Stimulated activated CD8-positive, alpha-beta memory T cell treated with anti-CD3 and anti-CD28 coated beads, Interleukin-12 subunit alpha, Interleukin-12 subunit beta, amount 100 ng/mL, for 1 hour (primary cell): ENCODE results near the gene TOLLIP.

Experiments
- DNase-seq: peaks from one replicate; pipeline ENCODE4 v3.0.0-alpha.2; 2020; ENCODE audit warnings: low read depth

TOLLIP gene

DNA sequence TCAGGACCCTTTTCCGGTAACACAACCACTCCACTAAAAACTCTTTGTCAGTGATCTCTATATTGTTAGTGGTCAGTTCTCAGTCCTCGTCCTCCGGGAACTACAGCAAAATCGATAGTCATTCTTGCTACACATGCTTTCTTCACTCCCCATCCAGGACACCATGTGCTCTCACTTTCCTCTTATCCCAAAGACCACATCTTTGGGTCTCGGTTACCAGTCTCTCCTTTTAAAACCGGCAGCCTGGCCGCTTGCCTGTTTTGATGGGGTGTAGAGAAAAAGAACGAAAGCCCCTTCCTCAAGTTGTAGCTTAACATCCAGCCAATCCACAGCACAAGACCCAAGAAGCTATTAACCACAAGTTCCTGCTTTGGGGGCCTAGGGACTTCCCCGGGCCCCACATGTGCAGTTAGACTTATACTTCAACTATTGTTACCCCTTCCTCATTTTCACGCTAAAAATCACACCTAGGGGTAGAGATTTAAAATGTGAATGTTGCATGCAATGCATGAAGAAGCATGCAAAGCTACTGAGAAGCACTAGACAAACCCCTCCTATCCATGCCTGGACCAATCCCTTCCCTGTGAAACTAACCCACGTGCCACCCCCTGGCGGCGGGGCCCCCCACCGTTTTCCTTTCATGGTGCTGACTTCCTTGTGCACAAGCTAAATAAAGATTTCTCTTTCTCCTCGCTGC is 1.5 kb upstream of the TOLLIP start:
- DNase-seq = peak; percentile 30

DNA sequence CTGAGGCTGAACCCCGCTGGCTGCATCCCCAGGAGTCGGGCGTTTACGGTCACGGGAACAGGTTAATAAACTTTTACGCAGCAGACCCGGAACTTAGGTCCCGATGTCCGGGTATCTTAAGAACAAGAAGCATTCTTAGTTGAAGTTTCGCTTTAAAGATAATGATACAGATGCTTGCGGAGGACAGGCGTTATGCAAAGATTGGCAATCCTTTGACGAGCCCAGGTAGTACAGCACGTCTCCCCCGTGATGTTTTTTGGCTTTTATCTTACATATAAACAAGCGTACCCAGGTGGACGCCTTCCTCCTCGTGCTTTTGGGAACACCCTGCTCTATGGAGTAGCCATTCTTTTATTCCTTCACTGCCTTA is 871 bp upstream of the TOLLIP start:
- no peak for DNase-seq

DNA sequence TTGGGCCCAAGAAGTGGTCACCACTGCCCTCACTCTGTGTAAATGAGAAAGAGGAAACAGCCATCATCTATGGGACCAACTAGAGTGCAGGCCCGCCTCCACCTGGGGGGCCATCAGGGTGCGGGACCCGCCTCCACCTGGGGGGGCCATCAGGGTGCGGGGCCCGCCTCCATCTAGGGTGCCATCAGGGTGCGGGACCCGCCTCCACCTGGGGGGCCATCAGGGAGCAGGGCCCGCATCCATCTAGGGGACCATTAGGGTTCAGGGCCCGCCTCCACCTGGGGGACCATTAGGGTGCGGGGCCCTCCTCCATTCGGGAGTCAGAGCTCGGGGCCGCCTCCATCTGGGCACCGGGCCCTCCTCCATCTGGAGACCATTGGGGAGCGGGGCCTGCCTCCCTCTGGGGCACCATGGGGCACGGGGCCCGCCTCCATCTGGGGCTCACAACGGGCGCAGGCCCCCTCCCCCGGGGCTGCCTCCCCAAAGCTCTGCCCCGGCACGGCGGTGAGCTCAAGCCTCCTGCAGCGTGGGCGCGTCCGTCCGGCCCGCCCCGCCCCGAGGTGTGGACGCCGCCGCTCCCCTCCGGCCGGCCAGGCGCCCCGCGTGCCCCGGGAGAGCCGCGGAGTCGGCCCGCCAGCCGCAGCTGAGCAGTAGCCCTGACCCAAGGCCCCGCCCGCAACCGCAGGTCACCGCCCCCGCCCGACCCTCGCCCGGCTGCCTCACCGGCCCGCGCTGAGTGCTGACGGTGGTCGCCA is 512 bp downstream of the TOLLIP start:
- no peak for DNase-seq

DNA sequence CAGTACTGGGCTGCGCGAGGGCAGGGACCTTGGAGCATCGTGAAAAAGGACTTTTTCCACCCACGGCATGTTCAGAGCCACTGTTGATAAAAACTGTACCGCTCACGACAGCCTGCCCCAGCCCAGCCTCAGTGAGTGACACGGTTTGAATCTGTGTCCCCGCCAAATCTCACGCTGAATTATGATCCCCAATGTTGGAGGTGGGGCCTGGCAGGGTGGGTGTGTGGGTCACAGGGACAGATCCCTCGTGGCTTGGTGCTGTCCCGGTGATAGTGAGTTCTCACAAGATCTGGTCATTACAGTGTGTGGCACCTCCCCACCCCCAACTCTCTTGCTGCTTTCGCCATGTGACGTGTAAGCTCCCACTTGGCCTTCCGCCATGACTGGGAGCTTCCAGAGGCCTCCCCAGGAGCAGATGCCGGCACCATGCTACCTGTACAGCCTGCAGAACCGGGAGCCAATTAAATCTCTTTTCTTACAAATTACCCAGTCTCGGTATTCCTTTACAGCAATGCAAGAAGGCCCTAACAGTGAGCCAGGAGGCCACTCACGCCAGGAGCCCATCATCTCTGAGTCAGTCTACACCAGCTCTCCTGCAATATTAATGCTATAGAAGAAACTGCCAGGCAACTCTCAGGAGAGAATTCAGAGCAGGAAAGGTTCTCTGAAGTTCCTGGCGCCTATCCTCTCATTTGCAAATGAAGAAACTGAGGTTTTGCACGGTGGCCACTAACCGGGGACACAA is 1.3 kb downstream of the TOLLIP start:
- DNase-seq = no peak

DNA sequence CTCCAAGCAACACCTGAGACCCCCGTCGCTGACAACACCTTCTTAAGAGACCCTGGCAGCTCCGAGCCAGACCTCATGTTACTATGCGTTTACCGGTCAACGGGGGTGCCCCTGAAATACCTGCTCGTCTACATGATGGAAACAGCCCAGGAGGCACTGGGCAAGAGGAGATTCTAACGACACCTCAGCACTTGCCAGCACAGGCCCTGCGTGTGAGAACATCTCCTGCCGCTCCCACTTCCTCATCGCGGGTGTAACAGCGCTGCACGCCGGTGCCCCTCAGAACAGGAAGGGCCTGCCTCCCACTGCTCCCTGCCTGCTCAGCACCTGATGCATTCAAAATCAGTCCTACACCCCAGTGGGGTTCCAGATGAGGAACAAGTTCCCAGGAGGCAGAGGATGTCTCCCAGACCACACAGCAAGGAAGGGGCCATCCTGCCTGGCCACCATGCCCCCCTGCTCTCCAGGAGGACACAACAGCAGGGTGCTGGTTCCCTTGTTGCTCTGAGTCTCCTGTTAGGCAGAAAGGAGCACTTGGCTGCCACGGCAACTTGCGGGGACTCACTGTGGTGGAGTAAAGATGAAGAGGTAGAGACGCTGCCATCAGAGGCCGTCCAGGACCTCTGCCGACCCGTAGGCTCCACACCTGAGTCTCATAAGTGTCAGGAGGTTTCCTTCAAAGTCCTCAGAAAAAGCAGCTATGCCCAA is 2.1 kb downstream of the TOLLIP start:
- no peak for DNase-seq

DNA sequence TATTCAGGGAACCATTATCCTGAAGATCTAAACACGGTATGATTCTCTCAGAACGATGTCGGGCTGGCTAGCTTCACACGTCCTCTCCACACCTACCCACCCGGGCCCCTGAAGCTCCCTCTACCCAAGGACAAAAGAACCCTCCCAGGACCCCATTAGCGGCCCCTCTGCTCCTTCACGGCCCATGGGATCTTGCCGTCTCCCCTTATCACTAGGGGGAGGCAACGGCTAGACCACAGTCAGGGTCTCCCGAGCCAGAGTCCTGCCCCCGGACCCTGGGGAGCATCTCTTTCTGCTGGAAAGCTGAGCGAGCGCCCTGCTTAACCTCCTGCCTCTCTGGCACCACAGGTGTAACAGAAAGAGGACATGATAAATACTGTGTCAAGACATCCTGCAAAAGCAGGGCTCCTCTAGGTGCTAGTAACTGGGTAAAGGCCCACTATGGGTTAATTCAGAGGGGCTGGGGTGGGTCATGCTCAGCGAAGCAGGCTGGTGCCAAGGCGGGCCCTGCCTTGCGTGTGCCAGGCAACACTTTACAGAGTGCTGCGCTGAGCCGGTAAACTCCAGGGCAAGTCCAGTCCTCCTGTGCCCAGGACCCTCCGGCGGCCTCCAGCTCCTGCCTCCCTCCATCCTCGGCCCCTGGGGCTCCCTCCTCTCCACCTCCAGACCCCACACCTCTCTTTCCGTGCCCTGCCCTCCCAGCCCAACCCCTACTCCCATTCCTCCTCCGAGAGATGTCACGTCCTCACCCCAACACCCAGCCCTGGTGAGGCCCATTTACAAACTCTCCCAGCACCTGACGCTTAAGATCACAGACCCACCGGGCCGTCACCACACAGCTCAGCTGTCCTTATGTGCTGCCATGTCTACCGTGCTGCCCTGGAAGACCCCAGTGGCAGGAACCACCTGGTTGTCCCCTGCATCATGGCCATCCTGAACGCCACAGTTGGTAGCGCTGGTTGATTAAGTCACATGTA is 3.0 kb downstream of the TOLLIP start:
- no peak for DNase-seq

DNA sequence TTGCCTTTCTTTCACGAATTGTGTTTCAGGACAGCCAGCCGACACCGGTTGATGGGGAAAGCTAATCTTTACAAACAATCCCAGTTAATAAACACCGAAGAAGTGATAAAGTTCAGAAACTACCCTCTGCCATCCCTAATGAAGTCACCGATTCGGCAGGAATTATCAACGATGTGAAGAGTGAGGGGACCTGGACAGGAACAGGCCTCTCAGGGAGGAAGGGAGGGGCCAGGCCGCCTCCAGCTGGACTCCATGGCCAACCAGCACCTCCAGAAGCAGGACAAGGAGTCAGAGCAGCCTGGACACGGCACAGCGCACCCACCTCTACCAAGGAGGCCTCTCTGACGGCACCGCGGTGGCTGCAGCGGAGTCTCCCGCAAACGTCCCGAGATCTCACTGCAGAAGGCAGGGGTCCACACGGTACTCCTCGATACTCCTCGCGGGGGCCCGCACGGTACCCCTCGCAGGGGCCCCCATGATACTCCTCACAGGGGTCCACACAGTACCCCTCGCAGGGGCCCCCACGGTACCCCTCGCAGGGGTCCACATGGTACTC is 3.9 kb downstream of the TOLLIP start:
- no peak for DNase-seq

DNA sequence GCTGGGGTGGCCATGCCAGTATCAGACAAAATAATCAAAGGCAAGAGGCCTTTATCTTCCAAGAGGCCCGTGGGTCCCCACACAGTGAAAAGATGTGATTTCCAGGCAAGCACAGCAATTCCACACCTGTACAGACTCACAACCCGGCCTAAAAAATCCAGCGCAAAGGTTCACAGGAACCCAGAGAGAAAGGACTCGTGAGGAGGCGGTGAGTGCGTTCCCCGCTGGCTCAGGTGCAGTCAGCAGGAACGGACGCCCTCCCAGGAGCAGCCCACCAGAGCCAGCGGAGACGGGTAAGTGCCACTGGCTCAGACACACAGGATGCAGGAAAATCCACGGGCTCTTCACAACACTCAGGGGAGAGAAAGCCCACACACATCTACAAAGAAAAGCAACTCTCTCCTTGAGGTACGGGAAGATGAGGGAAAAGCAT is 4.4 kb downstream of the TOLLIP start:
- no peak for DNase-seq

DNA sequence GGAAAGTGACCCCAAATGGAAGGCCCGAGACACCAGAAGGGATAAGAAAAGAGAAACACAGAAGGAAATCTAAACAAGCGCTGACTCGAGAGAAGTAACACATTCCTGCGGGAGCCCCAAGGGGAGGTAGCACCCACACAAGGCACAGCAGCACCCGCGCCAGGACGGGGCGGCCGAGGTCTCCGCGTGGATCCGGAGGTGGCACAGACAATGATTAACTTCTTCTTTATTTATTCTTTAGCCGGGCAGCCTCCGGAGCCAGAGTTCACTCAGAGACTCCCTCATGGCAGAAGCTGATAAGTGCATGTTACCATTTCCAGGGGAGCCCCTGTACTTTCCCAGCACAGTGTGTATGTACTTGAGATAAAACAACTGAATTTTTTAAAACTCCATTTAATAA is 5.1 kb downstream of the TOLLIP start:
- DNase-seq = no peak

DNA sequence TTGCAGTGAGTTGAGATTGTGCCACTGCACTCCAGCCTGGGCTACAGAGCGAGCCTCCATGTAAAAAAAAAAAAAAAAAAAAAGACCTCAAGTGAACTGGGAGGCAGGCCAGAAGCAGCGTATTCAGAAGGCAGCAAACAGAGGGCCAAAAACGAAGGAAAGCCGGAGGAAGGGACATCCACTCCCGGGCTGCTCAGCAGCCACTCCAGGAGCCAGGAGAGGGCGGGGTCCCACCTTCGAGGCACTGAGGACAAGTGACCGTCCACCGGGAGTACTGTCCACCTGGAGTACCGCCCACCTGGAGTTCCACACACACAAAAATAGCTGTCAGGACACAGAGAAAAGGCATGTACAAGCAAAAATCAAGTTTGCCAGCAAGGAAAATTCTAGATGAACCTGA is 5.5 kb downstream of the TOLLIP start:
- DNase-seq = no peak

DNA sequence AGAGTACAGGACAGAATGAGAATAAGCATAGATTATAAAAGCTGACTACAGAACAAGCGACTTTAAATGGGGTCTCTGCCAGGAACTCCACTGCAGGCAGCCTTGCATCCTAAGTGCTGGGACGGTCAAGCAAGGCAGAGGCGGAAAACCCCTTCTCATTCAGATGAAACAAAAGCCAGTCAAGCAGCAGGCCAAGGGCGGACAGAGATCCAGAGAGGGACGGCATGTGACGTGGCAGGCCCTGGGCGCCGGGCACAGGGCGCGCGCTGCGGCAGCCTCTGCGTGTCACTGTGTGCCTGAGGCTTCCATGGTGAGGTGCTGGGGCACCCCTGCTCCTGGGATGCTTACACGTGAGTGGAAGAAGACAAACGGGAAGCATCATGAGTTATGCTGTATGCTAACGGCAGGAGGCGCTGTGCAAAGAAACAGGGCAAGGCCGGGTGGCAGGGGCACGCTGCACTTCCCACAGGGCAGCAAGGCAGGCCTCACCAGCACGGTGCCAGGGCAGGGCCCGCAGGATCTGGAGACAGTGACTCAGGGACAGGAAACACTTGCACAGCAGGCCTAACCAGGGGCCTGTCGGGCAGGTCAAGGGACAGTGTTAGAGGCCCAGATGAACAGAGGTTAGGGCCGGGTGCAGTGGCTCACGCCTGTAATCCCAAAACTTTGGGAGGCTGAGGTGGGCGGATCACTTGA is 6.2 kb downstream of the TOLLIP start:
- DNase-seq = no peak

DNA sequence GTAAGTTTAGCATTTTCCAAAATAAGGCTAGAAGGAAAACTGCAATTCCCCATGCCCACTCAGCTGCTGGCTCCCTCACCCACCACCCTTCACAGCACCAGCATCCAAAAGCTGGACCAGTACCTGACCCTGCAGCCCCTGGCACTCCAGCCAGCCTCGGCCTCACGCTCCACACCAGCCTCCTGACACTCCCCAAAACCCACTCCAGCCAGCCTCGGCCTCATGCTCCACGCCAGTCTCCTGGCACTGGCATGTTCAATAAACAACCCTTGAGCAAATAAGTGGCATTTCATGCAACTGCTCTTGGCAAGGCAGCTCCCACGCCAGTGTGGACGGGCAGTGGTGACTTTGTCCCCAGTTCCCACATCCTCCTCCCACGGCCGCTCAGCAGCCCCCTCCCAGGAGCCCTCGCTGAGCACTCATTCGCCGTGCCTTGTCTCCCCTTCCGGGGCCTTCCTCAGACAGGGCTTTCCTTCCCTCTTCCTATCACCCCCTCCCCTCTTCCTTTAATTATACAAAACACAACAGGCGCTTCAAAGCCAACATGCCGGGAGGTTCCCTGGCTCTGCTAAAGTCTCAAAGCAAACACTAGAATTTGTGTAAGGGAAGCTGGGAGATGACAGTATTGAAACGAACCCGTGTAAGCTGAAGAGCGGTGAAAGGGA is 6.8 kb downstream of the TOLLIP start:
- DNase-seq = no peak

DNA sequence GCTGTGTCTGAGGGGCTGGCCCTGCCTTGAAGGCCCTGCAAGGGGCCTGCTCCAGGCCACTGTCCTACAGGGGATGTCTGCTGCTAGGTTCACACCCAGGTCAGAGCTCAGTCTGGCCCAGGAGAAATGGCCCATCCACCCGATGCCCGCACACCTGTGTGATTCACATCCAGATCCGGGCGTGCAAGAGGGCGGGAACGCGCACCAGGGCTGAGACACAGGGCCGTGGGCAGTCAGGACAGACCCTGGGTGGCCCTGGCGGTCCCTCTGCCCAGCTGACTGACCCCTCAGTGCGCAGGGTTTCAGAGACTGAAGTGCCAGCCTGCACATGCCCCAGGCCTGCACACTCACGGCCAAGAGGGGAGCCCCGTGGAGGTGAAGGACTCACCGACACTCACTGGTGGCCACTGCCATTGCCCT is 7.4 kb downstream of the TOLLIP start:
- DNase-seq = no peak

DNA sequence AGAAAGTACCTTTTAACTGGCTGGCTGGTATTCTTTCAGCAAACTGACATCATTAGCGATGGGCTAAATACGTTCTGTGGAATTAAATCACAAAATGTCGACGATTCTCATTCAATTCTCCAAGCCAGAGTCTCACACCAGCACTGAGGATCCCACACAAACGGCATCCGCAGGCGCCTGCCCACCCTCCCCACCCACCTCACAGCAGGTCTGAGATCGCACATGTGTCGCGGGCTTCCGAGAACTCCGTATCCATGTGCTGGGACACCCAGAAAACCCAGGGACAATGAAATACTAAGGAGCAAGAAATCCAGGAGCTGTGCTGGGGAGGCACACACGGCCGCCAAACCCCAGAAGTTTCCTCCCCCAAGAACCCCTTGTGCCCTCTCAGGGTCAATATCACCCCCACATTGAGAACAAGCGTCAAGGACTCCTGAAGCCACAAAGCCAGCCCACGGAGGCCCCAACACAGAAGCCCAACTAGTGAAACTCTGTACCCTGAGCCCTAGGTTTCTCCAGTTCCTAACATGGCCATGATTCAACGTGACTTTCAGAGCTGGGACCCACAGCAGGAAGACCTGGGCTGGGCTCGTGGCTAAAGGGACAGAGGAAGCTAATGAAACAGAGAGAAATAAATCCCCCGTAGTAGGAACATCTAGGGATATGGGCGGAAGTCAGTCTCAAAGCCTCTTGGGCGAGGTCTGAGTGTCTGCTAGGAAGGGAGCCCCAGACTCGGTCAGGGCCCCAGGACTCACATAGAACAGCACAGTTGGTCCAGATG is 8.0 kb downstream of the TOLLIP start:
- DNase-seq = no peak

DNA sequence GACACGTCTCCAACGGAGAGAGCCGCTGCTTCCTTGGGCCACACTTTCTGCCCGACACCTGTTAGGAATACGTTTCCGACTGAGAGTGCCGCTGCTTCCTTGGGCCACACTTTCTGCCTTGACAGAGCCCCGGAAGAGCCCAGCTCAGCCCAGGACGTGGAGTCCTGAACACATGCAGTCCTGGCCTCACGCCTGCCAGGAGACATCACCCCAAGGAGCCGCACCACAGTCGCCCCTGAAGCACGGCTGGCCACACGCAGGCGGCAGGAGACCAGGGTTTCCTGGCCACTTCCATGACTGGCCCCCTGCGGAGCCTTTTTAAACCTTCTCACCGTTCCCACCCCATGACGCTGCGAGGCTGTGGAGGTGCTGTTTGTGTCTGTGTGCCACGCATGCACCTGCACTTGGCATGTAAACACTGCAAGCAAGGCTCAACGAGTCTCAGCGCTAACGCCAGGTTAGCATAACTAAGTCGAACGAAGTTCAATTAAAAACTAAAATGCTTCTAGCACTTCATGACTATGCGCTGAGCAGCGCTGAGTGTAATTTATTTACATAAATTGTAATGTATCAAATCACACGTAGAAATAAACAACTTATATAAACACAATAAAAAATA is 8.8 kb downstream of the TOLLIP start:
- DNase-seq = no peak

DNA sequence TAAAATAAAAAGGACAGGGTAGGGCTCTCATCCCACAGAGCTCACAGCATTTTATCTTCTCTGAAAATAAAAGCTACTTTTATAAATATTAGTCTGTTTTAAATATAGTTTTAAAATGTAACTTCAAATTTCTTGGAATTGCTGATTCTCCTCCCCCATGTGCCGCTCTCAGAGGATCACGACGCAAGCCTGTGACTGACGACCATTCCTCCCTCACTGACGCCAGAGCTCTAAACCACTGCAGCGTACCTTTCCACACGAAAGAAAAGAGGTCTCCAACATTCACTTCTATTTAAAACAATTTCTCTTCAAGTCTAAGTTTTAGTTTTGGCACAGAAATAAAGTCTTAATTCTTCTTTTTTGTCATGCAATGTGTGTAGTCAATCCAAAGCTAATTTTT is 9.3 kb downstream of the TOLLIP start:
- no peak for DNase-seq

DNA sequence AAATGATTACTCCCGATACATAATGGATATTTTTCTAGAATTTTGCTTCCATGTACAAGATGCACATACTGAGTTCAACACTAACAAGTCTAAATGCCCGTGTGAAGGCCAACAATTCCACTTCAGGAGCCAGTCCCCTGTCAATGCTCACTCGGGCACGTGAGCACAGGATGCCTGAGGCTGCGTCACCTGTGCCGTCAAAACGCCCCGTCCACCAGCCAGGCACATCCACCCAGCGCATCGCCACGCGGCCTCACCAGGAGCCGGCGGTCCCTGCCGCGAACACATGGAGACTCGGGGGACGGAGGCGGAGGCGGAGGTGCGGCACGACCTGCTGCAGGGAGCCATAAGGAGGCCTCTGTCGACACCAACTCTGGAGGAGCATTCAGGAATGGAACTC is 9.8 kb downstream of the TOLLIP start:
- no peak for DNase-seq

DNA sequence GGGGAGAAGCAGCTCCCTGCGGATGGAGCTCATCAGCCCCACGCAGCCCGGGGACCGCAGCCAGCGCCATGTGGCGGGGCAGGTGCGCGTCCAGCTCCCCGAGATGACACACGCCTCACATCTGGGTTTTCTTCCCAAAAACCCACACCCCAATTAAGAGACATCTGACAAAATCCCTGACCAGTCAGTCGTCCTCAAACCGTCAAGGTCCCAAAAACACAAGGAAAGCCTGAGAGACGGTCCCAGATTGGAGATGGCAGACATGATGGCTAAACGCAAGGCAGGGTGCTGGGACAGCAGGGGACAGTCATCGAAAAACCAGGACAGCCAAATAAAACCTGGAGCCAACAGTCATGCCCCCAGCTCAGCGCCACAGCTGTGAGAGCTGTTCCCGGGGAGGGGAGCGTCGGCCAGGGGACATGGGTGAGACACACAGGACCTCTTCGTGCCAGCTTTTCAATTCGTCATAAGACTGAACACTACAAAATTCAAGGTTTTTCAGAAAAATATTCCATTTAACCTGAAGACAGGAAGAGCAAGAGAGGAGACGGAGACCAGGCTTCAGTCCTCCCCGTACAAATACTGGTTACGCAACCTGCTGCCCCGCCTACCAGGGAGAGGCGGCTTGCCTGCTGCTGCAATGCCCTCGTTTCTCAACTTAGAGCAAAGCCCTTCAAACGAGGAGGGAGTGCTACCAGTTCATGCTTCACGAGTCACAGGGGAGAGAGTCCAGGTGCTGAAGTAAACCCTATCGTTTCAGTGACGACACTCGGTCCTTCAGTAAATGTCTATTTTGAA is 10.5 kb downstream of the TOLLIP start:
- DNase-seq = no peak
